ENCODE results near the gene SLC29A1. TPM values are rescaled to one million over a fixed set of nuclear protein-coding genes. Genes with fewer than 3 reads are reported as not detected.
A peak's percentile ranks its signal among the peaks of the same experiment; 100 is the strongest.

SLC29A1 gene
- total and polyA plus RNA-seq, 9 of the 15 experiments (the other 6 are each of a cell fraction or from before 2014, with no cell fraction given): 18.9 to 170 (median 57.7) TPM

GRCh38 chr6:44221291-44221960, 2.0 kb upstream of the SLC29A1 start (continued):
- TF ChIP-seq DMBX1 (CRISPR knock-in tag; IDR thresholded peaks at IDR 0.05; ENCODE audit: borderline replicate concordance) (no peak), THRAP3 (IDR thresholded peaks at IDR 0.05; ENCODE audit: borderline replicate concordance) (no peak), ZNF668 (CRISPR knock-in tag; IDR thresholded peaks at IDR 0.05) (no peak), CTCFL (IDR thresholded peaks at IDR 0.05; ENCODE audit: borderline replicate concordance, insufficient read depth, low read depth, low read length, poor library complexity, severe bottlenecking) (peak; percentile 95), ZNF592 (IDR thresholded peaks at IDR 0.05) (0 out of 2 replicates have a peak, but pooled peaks have one; percentile 21), SMC3 (conservative IDR thresholded peaks at IDR 0.05; ENCODE audit: insufficient read depth, low read depth, low read length) (peak; percentile 60), L3MBTL2 (IDR thresholded peaks at IDR 0.05) (peak; percentile 47), ZNF324 (CRISPR knock-in tag; IDR thresholded peaks at IDR 0.05) (no peak), RBFOX2 (IDR thresholded peaks at IDR 0.05; ENCODE audit: low read depth, low read length) (peak; percentile 29; the same call in 1 of the 2 replicates), FOXK1 (CRISPR knock-in tag; IDR thresholded peaks at IDR 0.05; ENCODE audit: borderline replicate concordance) (no peak), CTBP1 (IDR thresholded peaks at IDR 0.05; ENCODE audit: borderline replicate concordance) (peak; percentile 65; the same call in 1 of the 2 replicates), MXD1 (CRISPR knock-in tag; IDR thresholded peaks at IDR 0.05; ENCODE audit: borderline replicate concordance, poor library complexity, severe bottlenecking) (no peak)
